Measurements from ENCODE around the gene LIPI.

- TF ChIP-seq CTCF (IDR thresholded peaks at IDR 0.05; ENCODE audit: insufficient read depth, low read length, poor library complexity, severe bottlenecking) (no peak), EZH2phosphoT487 (conservative IDR thresholded peaks at IDR 0.05; ENCODE audit: low read length) (no peak)
Measured at GRCh38 chr21:14121719-14122118, 89.0 kb downstream of the LIPI start.
